ENCODE measurements around the gene IL27RA.

- peak; percentile 50 for TF ChIP-seq RAD21 (conservative IDR thresholded peaks at IDR 0.05)
- peak; percentile 76 for TF ChIP-seq CTCF (IDR thresholded peaks at IDR 0.05; ENCODE audit: poor library complexity, severe bottlenecking)
- TF ChIP-seq, protein P1, sequence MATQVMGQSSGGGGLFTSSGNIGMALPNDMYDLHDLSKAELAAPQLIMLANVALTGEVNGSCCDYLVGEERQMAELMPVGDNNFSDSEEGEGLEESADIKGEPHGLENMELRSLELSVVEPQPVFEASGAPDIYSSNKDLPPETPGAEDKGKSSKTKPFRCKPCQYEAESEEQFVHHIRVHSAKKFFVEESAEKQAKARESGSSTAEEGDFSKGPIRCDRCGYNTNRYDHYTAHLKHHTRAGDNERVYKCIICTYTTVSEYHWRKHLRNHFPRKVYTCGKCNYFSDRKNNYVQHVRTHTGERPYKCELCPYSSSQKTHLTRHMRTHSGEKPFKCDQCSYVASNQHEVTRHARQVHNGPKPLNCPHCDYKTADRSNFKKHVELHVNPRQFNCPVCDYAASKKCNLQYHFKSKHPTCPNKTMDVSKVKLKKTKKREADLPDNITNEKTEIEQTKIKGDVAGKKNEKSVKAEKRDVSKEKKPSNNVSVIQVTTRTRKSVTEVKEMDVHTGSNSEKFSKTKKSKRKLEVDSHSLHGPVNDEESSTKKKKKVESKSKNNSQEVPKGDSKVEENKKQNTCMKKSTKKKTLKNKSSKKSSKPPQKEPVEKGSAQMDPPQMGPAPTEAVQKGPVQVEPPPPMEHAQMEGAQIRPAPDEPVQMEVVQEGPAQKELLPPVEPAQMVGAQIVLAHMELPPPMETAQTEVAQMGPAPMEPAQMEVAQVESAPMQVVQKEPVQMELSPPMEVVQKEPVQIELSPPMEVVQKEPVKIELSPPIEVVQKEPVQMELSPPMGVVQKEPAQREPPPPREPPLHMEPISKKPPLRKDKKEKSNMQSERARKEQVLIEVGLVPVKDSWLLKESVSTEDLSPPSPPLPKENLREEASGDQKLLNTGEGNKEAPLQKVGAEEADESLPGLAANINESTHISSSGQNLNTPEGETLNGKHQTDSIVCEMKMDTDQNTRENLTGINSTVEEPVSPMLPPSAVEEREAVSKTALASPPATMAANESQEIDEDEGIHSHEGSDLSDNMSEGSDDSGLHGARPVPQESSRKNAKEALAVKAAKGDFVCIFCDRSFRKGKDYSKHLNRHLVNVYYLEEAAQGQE (IDR thresholded peaks at IDR 0.05; ENCODE audit: borderline replicate concordance) = peak; percentile 56
- peak; percentile 60 for TF ChIP-seq MXI1 (conservative IDR thresholded peaks at IDR 0.05; ENCODE audit: poor library complexity, severe bottlenecking)
- peak; percentile 38 for TF ChIP-seq TAF1 (IDR thresholded peaks at IDR 0.05; ENCODE audit: low read depth)
- TF ChIP-seq EP300 (conservative IDR thresholded peaks at IDR 0.05; ENCODE audit: poor library complexity, severe bottlenecking) = no peak
- TF ChIP-seq POLR2AphosphoS5 (IDR thresholded peaks at IDR 0.05) = peak; percentile 13
These were observed at the start of gene IL27RA for GRCh38 chr19:14031719-14032480.
